NT2/D1 (cell line): ENCODE measurements around the gene GOLGA8K.
"Not testable (repeated sequence)": the region's sequence is repeated elsewhere in the genome, so short reads cannot be mapped to it uniquely, and the experiment has no call there.

Source experiments
- SUZ12 ChIP-seq: IDR thresholded peaks from 2 replicates; pipeline ENCODE4 v1.6.1; 2011; ENCODE audit not compliant: insufficient read length, insufficient read depth; ENCODE audit errors: extremely low read depth
- YY1 ChIP-seq: IDR thresholded peaks from 2 replicates; pipeline ENCODE4 v1.6.1; 2011; ENCODE audit not compliant: insufficient read length, insufficient read depth
- ZNF274 ChIP-seq: IDR thresholded peaks from 2 replicates; pipeline ENCODE4 v1.6.1; 2011; ENCODE audit warnings: mild to moderate bottlenecking, low read depth, low read length

- TF ChIP-seq YY1, ZNF274, SUZ12: not testable (repeated sequence)
Measured at GRCh38 chr15:32426511-32426910, 23.4 kb upstream of the GOLGA8K start.
